AG04450 (cell line): ENCODE data around the gene SUPT4H1. TPM values are rescaled to one million over a fixed set of nuclear protein-coding genes. Genes with fewer than 3 reads are reported as not detected.

Source experiments
- CTCF ChIA-PET: fragments of 300-600, 350-600 bp; formaldehyde crosslinking; extraction: SDS; loops from one replicate; lab custom pipeline; 2022; ENCODE audit warnings: antibody characterized with exemption, inconsistent platforms; lab: Charles Lee
- POLR2A ChIA-PET: fragments of 350-600 bp; formaldehyde crosslinking; extraction: SDS; loops from one replicate; lab custom pipeline; 2021; ENCODE audit warnings: antibody characterized with exemption, inconsistent platforms; lab: Yijun Ruan, JAX
- DNase-seq: peaks from one replicate; pipeline ENCODE4 v3.0.0-alpha.2; 2011; ENCODE audit warnings: low read depth, low spot score
- H3K27ac ChIP-seq: one replicate; pipeline ENCODE4 v1.5.1; 2012; ENCODE audit warnings: low read depth, low read length, control low read depth
- H3K27me3 ChIP-seq: one replicate; pipeline ENCODE4 v1.6.0; 2012; ENCODE audit warnings: low read length; ENCODE audit not compliant: control insufficient read depth, insufficient read depth
- H3K4me3 ChIP-seq: 2 replicates; pipeline ENCODE4 v1.5.1; 2011; ENCODE audit warnings: mild to moderate bottlenecking, low read depth, low read length, control low read depth
- H3K9me3 ChIP-seq: 2 replicates; pipeline ENCODE4 v1.5.1; 2012; ENCODE audit warnings: low read length; ENCODE audit not compliant: control insufficient read depth, insufficient read depth
- CTCF ChIP-seq: IDR thresholded peaks from 2 replicates; pipeline ENCODE4 v1.5.1; 2011; ENCODE audit warnings: low read depth, low read length, control low read depth, inconsistent platforms
- polyA plus RNA-seq: library from polyadenylated mRNA; depleted of rRNA; stranded (reverse); fragments of >200 nt; gene quantifications from 2 replicates; pipeline ENCODE4 v1.2.3, GENCODE V29; 2011

Gene SUPT4H1
- polyA plus RNA-seq, 1 experiment, result 191 TPM

- no peaks in the 10 kb centered on the region; the same call in 1 of the 2 replicates for H3K9me3 ChIP-seq
- no peak for DNase-seq
- no peak within 1 kb of the TSS for H3K27ac ChIP-seq
- H3K4me3 ChIP-seq, result no peak within 1 kb of the TSS
- ChIA-PET CTCF (interaction anchor here (1.4 kb wide), 1 partner anchor 11 kb away, joined by 4 read pairs; no protein-coding TSS in a partner anchor), POLR2A (interaction anchor here (0.5 to 3.1 kb wide), 2 partner anchors 24 to 303 kb away, joined by 3 to 17 read pairs; partner anchors contain the start of gene SUPT4H1)
- H3K27me3 ChIP-seq, result peaks cover 1% of the 10 kb centered on the region
- TF ChIP-seq CTCF, result no peak
These were observed 23.6 kb downstream of the SUPT4H1 start, which contains the start of gene TSPOAP1 for GRCh38 chr17:58328195-58329034. TSPOAP1 (minus strand) TSS chr17:58328795; CDS start chr17:58327920, 875 bp downstream.

- Histone ChIP-seq H3K27me3 (peaks cover 2% of the 10 kb centered on the region), H3K4me3 (no peak overlapping the region), H3K27ac (no peak overlapping the region), H3K9me3 (no peaks in the 10 kb centered on the region; the same call in 1 of the 2 replicates)
- no peak for TF ChIP-seq CTCF
- ChIA-PET CTCF (interaction anchor here (1.4 kb wide), 1 partner anchor 10 kb away, joined by 4 read pairs; no protein-coding TSS in a partner anchor), POLR2A (interaction anchor here (0.5 to 3.1 kb wide), 3 partner anchors 19 to 304 kb away, joined by 3 to 17 read pairs (median 7); partner anchors contain the start of gene SUPT4H1)
- DNase-seq, result no peak
These were observed 24.4 kb downstream of the SUPT4H1 start for GRCh38 chr17:58327363-58328194.

GRCh38 chr17:58326609-58327362, 25.2 kb downstream of the SUPT4H1 start:
- Histone ChIP-seq H3K27ac (no peak overlapping the region), H3K9me3 (no peaks in the 10 kb centered on the region; the same call in 1 of the 2 replicates), H3K4me3 (no peak overlapping the region), H3K27me3 (peaks cover 2% of the 10 kb centered on the region)
- CTCF ChIA-PET, result no interaction called here
- no peak for DNase-seq
- no peak for TF ChIP-seq CTCF
- POLR2A ChIA-PET, result interaction anchor here (3.1 kb wide), 1 partner anchor 25 kb away, joined by 17 read pairs; the partner anchor contains the start of gene SUPT4H1

GRCh38 chr17:58325976-58326468, 26.0 kb downstream of the SUPT4H1 start:
- no peaks in the 10 kb centered on the region; the same call in 1 of the 2 replicates for H3K9me3 ChIP-seq
- POLR2A ChIA-PET, result interaction anchor here (0.9 to 3.1 kb wide), 3 partner anchors 13 to 26 kb away, joined by 3 to 17 read pairs (median 5); partner anchors contain the start of gene SUPT4H1
- CTCF ChIA-PET, result interaction anchor here (0.6 to 1.0 kb wide), 3 partner anchors 9 to 30 kb away, joined by 3 to 6 read pairs (median 3); no protein-coding TSS in a partner anchor
- no peak overlapping the region for H3K27ac ChIP-seq
- TF ChIP-seq CTCF, result no peak
- H3K4me3 ChIP-seq, result no peak overlapping the region
- H3K27me3 ChIP-seq, result peaks cover 2% of the 10 kb centered on the region
- DNase-seq, result no peak
